DMS53 treated with DMSO at 0.1 percent for 48 hours (cell line): Measurements from ENCODE around the gene SCARF2.
"Not testable (repeated sequence)": the region's sequence is repeated elsewhere in the genome, so short reads cannot be mapped to it uniquely, and the experiment has no call there.

Experiments used
- DNase-seq: peaks from one replicate; lab custom pipeline; 2025; ENCODE audit not compliant: unreplicated experiment; lab: John Stamatoyannopoulos, UW

SCARF2 gene

DNA sequence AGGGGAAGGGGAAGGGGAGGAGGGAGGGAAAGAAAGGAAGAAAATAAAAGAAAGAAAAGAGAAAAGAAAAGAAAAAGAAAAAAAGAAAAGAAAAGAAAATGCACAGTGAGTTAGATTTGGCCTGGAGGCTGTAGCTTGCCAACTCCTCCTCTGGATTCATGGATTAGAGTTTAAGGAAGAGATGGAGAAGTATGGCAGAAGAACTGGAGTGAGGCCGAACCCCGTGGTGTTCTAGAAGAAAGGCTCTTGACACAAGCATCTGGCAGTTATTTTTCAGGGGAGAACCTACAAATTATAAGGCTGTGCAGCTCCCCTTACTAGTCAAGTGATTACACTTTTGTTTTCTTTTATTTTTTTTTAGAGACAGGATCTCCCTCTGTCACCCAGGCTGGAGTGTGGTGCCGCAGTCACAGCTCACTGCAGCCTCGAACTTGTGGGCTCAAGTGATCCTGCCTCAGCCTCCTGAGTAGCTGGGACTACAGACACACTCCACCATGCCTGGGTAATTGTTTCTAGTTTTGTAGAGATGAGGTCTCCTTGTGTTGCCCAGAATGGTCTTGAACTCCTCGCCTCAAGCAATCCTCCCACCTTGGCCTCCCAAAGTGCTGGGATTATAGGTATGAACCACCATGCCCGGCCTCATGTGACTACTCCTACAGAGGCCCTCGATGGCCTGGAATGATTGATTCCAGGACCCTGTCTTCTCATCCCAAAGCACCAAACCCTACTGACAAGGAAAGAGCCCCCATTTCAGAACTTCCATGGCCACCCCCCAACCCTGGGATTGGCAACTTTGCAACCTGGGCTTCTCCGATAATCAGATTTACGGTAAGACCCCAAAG lies 24.2 kb downstream of the SCARF2 start:
- no peak for DNase-seq

DNA sequence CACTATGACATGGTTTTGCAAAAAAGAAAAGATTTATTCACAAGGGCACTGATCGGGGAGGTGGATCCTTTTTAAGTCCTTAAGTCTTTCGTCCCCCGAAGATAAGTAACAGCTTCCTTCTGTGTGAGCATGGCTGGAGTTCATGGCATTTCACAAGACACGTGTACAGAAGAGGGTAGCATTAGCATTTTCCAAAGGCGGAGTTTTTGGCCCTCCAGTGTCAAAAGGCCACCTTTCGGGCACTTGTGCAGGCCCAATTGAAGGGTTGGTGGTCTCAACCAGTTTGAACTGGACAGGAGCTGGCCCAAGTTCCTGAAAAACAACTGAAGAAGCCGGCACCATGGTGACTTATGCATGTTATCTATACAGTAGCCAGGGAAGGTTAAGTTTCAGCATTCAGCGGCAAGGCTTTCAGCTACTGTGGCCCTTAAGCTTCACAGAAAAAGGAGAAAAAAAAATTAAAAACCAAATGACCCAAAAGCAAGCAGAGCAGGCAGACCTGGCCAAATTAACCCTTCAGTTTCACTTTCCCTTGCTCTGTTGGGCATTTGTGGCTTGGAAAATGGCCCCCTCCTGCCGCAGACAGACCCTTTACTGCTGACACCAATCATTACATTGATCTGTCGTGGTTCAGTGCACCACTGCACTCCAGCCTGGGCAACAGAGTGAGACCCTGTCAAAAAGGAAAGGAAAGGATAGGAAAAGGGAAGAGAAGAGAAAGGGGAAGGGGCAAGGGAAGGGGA lies 25.0 kb downstream of the SCARF2 start:
- no peak for DNase-seq

DNA sequence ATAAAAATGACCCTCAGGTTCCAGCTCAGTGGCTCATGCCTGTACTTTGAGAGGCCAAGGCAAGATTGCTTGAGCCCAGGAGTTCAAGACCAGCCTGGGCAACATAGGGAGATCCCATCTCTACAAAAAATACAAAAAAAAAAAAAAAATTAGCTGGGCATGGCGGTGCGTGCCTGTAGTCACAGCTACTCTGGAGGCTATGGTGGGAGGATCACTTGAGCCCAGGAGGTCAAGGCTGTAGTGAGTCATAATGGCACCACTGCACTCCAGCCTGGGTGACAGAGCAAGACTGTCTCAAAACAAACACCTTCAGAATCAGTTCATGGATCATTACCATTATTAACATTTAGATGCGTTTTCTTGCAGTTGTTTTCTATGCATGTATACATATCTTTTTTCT lies 28.2 kb downstream of the SCARF2 start:
- not testable (repeated sequence) for DNase-seq

DNA sequence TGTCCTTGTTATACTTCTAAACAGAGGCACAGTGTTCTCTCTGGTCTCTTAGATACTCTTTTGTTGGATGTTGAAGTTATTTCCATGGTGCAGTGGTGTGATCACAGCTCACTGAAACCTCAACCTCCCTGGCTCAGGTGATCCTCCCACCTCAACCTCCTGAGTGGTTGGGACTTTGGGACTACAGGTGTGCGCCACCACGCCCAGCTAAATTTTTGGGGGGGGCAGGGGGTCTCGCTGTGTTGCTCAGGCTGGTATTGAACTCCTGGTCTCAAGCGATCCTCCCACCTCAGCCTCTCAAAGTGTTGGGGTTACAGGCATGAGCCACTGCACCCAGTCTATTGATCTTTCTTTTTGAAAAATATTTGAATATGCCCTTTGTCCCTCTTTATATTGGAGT lies 28.7 kb downstream of the SCARF2 start:
- DNase-seq: no peak

DNA sequence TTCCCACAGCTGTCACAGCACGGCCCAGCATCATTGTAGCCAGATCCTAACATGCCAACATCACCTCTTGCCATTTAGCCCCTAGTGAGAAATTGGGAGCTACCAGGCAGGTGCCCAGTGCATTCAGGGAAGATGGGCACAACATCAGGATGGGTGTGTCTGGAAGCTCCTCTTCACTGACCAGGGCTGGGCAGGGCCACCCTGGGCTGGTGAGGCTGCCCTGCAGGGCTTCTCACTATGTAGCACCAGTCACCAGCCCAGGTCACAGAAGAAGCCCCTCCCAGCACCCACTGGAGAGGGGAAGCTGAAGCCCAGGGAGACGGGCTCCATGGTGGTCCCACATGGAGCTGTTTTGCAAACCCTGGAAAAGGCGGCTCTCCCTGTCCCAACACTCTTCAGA lies 29.8 kb downstream of the SCARF2 start:
- no peak for DNase-seq

DNA sequence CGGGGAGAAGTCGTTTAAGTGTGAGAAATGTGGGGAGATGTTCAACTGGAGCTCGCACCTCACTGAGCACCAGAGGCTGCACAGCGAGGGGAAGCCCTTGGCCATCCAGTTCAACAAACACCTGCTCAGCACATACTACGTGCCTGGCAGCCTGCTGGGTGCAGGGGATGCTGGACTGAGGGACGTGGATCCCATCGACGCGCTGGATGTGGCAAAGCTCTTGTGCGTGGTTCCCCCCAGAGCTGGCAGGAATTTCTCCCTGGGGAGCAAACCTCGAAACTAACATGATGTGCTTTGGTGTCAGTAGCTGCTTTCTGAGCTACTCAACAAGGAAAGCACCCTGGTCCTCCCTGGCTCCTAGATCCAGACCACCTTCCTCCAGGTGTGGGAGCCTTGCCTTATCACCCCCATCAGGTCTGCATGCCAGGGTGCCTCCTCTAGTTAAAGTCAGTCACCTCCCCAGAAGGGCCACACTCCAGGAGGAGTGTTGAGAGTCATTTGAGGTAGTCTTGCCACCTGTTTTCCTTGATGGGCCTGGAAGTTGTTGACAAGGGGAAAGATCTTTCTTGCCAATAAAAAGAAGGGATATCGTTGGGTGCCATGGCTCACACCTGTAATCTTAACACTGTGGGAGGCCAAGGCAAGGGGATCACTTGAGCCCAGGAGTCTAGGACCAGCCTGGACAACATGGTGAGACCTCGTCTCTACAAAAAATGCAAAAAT lies 30.8 kb downstream of the SCARF2 start:
- DNase-seq: no peak

DNA sequence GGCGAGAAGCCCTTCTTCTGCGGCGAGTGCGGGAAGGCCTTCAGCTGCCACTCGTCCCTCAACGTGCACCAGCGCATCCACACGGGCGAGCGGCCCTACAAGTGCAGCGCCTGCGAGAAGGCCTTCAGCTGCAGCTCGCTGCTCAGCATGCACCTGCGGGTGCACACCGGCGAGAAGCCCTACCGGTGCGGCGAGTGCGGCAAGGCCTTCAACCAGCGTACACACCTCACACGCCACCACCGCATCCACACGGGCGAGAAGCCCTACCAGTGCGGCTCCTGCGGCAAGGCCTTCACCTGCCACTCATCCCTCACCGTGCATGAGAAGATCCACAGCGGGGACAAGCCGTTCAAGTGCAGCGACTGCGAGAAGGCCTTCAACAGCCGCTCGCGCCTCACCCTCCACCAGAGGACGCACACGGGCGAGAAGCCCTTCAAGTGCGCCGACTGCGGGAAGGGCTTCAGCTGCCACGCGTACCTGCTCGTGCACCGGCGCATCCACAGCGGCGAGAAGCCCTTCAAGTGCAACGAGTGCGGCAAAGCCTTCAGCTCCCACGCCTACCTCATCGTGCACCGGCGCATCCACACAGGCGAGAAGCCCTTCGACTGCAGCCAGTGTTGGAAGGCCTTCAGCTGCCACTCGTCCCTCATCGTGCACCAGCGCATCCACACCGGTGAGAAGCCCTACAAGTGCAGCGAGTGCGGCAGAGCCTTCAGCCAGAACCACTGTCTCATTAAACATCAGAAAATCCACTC lies 31.5 kb downstream of the SCARF2 start:
- no peak for DNase-seq

DNA sequence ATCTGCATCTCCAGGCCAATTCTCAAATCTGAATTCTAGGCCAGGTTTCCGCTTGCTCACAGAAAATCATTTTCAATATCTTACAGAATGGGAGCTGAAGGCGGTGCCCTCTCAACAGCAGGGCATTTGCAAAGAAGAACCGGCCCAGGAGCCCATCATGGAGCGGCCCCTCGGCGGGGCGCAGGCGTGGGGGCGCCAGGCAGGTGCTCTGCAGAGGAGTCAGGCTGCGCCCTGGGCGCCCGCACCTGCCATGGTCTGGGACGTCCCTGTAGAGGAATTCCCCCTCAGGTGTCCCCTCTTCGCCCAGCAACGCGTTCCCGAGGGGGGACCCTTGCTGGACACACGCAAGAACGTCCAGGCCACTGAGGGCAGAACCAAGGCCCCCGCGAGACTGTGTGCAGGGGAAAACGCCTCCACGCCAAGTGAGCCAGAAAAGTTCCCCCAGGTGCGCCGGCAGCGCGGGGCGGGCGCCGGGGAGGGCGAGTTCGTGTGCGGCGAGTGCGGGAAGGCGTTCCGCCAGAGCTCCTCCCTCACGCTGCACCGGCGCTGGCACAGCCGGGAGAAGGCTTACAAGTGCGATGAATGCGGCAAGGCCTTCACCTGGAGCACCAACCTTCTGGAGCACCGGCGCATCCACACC lies 32.2 kb downstream of the SCARF2 start:
- DNase-seq: no peak

DNA sequence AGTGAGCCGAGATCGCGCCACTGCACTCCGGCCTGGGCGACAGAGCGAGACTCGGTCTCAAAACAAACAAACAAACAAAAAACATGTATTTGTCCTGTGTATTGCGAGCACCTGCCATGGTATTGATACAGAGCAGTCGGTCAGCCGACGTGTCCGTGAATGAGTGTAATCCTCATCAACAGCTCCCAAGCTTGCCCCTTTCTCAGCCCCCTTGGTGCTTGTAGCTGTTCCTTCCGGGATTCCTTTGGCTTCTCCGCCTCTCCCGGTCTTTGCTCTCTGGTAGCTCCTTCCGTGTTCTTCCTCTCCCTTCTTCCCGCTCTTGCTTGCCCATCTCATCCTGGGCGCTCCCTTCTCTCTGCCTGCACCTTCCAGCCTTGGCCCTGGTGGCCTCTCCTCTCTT lies 32.7 kb downstream of the SCARF2 start:
- no peak for DNase-seq

DNA sequence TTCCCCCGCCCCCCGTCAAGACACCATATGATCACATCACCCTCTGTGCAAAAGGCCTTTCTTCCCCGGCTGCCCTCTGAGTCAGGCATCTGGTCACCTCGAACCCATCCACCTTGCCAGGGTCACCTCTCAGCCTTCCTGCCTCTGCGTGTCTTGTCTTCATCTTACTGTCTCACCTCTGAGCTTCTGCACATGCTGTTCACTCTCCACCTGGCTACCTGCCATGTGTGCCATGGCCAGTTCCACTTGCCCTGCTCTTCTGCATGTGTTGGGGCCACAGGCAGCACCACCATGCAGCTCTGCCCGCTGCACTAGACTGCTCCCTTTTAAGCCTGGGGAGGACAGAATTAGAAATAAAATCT lies 33.9 kb downstream of the SCARF2 start:
- DNase-seq: no peak

DNA sequence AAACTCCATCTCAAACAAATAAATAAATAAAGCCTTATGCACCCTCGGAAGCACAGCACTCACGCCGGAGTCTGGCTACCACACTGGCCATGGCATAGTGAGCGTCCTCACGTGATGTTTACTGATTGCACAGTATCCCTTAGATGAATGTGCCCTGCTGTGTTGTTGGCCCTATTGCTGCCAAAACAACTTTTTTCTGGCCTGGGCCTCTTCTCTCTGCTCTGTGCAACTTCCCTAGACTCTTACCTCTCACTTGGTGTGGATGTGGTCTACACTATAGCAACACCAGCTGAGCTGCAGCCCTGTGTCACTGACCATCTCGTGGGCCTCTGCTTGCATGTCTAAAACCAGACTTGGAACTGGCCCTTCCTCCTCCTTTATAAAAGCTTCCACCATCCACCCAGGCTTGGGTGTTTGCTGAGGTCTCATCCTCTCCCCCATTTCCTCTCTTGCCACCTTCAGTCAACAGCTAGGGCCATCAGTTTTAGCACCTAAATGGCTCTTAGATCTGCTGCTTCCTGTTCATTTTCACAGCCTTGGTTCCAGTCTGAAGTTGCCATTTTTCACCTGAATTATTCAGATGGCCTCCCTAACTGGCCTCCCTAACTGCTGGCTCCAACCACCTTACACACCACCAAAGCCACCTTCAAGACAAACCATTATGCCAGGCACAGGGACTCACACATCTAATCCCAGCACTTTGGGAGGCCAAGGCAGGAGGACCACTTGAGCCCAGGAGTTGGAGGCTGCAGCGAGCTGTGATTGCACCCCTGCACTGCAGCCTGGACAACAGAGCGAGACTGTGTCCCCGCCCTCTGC lies 34.5 kb downstream of the SCARF2 start:
- DNase-seq: no peak

DNA sequence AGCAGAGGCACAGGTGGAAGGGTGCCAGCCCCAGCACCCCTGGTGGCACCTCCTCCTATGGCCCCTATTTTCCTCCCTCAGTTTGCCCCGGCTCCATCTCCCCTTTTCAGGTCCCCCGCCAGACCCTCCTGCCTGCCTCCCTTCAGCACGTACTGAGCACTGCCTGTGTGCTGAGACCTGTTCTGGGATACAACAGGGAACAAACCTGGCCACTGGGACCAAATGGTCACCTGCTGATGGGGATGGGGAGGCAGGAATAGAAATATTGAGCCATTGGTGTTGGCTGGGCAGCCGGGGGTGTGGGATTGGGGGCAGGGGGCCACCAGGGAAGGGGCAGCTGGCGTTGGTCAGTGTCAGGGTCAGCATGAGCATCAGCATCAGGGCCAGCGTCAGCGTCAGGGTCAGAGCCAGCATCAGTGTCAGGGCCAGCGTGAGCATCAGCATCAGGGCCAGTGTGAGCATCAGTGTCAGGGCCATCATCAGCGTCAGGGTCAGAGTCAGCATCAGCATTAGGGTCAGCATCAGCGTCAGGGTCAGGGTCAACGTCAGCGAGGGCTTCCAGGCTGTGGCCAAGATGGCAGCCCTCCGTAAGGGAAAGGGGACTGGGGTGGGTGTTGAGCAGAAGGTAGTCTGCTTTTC lies 36.1 kb downstream of the SCARF2 start:
- no peak for DNase-seq

DNA sequence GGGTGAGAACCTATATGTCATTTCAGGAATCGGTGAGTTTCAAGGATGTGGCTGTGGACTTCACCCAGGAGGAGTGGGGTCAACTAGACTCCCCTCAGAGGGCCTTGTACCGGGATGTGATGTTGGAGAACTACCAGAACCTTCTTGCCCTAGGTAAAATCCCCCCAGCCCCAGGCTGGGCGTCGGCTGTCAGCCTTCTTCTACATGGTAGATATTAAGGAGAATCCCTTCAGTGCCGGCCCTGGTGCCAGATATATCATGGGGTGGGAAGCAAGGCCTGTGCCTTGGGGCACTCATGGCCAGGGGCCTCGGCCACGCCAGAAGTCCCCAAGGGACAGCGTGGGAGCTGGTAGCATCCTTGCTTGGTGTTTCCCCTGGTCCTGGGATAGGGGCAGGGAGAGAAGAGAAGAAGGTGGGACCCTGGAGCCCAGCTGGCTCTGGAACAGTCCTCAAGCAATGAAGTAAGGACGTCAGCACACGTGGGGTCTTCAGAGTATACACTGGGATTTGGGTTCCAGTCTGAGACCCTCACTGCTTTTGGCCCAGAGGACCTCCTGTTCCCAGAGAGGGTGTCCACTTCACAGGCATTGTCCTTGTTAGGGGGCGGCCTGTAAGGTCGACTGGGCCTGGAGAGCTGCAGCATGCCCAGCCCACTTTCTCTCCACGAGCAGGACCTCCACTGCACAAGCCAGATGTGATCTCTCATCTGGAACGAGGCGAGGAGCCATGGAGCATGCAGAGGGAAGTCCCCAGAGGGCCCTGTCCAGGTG lies 36.8 kb downstream of the SCARF2 start:
- DNase-seq: no peak

DNA sequence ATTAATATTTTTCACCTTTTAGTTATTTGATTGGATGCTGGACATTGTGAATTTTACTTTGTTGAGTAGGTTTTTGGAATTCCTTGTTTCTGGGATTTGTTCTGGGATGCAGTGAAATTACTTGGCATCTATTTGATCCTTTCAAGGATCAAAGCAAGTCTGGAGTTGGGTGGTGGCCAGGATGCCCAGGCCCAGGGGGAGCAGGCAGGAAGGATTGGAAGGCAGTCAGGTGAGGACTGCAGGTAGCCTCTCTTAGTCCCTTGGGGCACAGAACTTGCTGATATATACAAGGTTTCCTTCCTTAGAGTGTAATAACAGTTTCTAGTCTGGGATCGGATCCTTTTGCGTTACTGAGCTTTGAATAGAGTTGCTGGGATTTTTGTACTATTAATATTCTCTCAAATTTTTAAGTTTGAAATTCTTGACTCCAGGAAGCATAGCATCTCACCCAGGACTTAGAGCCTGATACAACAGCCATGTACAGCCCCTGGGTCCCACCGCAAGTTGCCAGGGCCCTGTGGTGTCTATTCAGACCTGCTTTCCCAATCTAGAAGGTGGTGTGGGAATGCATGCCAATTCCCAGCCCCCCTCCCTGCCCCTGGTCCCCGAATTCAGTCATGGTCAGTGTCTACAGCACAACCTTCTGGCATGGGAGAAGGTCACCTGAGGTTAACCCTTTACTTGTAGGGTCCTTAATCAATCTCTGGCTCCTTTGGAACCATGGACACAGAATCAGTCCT lies 37.6 kb downstream of the SCARF2 start:
- DNase-seq: no peak

DNA sequence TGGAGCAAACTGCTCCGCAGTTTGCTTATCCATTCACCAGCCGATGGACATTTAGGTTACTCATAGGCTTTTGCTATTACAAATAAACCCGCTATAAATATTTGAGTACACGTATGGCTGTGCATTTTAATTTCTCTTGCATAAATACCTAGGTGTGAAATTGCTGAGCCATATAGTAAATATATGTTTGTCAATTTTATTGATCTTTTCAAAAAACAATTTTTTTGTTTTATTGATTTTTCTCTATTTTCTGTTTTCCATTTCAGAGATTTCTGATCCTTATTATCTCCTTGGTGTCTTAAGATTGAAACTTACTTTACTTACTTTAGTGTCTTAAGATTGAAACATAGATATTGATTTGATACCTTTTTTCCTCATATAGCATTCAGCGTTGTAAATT lies 39.2 kb downstream of the SCARF2 start:
- DNase-seq: no peak

DNA sequence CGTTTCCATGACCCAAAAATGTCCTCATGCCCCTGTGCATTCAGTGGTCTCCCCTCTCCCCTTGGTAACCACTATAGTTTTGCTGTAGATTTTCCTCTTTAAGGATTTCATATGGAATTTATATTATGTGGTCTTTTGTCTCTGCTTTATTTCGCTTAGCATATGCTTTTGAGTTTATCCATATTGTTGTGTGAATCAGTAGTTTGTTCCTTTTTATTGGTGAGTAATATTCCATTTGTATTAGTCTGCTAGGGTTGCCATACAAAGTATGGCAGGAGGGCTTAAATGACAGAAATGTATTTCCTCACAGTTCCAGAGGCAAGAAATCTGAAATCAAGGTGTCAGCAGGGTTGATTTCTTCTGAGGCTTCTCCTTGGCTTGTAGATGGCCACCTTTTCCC lies 40.1 kb downstream of the SCARF2 start:
- DNase-seq: no peak

DNA sequence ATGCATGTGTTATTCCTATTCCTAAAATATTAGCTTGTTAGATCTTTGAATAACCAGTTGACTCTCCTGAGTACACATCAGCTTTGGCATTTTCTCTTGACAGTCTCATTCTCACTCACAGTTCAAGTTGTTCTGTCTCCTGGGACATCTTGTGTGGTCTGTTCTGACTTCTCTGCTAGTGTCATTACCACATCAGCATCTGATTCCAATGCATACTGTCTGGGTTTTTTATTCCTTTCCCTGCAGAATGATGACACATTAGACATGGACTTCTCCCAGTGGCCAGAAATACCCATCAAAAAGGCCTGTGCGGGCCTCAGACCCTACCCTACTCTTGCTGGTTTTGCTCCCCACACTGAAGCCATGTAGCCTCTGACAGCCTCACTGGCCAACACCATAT lies 41.0 kb downstream of the SCARF2 start:
- DNase-seq: no peak

DNA sequence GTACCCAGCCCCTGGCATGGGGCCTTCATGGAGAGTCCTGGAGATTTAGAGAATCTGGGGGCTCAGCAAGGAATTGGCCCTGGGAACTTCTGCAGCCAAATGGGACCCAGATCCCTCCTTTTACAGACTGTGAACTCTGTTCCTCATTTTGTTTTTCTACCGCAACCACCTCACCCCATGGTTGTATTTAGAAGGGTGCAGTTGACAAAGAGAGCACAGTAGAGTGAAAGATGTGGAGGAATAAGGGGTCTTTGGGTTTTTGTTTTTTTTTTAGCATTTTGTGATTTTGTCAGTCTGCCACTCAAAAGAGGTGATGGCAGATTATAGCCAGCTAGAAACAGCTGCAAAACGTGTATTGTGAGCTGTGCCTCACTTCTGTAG lies 41.7 kb downstream of the SCARF2 start:
- no peak for DNase-seq
